Ishikawa (cell line): Measurements from ENCODE around the gene THOC2.

Experiments
- CEBPB ChIP-seq: IDR thresholded peaks from 2 replicates; pipeline ENCODE4 v1.6.1; 2012
- EP300 ChIP-seq: IDR thresholded peaks from 2 replicates; pipeline ENCODE4 v1.6.1; 2012; ENCODE audit warnings: borderline replicate concordance
- FOXM1 ChIP-seq: IDR thresholded peaks from 2 replicates; pipeline ENCODE4 v1.6.1; 2012; ENCODE audit warnings: low read depth, borderline replicate concordance
- NFIC ChIP-seq: IDR thresholded peaks from 2 replicates; pipeline ENCODE4 v1.6.1; 2012
- RAD21 ChIP-seq: IDR thresholded peaks from 2 replicates; pipeline ENCODE4 v1.6.1; 2012; ENCODE audit warnings: low read depth

GRCh38 chrX:123753656-123754350, 21.0 kb upstream of the THOC2 start:
- TF ChIP-seq NFIC (no peak), EP300 (no peak), FOXM1 (no peak), RAD21 (no peak), CEBPB (no peak)
